HG02884 (cell line): Measurements from ENCODE around the gene AP3D1.

Experiments
- ATAC-seq: cut with Tn5 transposase; IDR thresholded peaks from one replicate; pipeline ENCODE4 v1.9.1; 2021; ENCODE audit warnings: mild to moderate bottlenecking, moderate library complexity; ENCODE audit not compliant: unreplicated experiment

Gene AP3D1

DNA sequence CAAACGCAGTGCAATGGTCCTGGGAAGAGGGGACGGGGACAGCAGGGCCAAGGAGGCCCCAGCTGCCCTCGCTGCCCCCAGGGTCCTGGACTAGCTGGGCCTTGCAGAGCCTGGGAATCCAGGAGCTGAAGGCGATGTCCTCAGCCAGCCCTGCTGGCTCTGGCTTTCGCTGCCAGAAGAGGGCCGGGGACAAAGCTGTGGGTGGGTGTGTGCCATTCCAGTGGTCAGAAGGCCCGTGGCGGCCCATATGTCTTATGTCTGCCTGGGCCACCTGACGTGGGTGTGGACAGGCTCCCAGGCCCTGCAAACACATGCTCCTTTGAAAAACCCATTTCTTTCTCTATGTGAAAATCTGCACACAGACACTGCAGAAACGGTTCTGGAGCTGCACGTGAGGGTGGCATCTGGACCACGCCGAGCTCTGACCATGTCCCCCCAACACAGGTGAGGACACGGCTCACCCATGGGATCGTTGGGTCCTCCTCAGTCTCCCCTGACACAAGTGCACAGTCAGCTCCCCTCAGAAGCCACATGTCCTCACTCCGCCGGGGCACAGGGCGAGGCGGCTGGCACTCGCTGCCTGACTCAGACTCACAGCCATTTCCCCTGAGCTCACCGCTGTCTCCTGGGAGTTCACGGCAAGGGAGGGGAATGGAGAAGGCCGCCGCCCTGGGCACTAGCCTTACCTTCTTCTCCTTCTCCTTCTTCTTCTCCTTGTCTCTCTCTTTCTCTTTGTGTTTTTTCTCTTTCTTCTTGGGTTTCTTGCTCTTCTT lies 37.7 kb downstream of the AP3D1 start:
- ATAC-seq, result no peak

DNA sequence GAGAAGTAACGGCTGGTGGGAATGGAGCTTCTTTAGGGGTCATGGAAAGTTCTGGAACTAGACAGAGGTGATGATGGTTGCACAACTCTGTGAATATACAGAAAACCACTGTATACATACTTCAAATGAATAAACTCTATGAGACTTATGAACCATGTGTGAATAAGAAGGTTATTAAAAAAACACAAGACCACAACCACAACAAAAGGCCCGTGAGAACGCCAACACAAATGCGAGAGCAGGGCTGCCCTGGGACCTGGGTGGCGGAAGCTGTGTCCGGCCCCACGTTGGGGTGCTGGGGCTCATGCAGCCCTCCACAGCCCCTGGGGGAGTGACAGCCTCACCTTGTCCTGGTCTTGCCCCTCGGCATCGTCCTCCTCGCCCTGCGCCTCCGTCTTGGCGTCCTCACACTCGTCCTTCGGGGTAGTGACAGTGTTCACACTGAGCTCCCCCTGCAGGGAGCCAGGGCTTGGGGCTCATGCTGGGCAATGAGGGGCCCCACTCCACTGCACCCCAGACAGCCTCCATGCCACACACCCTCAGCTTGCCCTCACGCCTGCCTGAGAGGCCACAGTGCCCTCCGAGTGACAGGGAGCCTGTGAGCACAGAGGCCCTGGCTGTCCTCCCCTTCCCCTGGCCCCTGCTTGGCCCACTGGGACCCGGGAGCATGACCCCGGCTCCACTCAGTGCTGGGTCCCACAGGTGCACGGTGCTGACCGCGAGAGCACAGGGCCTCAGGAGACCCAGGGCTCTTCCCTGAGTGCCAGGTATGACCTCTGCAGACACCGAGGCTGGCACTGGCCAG lies 38.6 kb downstream of the AP3D1 start:
- no peak for ATAC-seq

DNA sequence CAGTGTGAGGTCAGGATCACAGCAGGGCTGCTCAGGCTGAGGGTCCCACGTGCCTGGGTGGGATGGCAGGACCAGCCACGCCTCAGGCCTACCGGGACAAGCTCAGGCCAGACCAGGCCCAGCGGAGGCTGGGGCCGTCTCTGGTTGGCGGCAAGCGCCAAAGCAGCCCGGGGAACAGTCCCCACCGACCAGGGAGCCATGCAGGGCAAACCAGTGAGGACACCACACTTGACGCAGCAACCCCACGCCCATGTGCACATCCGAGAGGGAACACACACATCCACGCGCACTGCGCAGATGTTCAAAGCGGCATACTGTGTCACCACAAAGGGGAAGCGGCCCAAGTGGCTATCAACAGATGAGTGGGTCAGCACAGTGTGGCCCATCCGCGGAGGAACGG lies 39.5 kb downstream of the AP3D1 start:
- no peak for ATAC-seq

DNA sequence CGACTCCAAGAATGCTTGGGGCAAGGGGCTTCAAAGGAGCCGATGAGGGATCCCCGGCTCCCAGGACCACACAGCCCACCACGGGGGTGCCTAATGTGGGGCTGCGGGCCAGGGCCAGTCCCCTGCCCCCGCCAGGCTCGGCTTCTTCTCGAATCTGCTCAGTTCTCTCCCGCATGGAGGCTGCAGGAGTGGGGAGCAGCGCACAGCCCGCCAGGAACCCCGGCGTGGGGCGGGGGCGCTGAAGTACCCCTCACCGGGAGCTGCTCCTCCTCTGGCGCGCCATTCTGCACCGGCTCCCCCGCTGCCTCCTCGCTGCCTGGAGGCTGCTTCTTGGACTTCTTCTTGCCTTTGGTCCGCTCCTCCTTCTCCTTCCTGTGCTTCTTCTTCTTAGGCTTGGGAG lies 39.9 kb downstream of the AP3D1 start:
- no peak for ATAC-seq

DNA sequence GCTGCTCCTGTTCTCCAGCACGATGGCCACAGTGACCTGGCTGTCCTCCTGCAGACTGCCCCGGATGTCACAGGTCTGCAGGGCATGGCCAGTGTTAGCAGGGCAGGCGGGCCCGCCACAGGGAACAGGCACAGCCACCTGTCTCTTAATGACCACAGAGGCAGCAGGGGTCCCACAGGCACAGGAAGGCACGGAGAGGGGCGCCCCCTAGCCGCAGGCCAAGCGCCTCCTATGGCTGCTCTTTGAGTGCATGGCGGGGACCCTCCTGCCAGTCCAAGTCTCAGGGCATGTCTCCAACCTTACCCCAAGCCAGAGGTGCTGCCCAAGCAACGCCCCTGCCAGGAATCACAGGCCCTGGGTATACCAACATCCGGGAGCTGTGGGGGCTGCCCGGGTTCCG lies 40.5 kb downstream of the AP3D1 start:
- no peak for ATAC-seq

- no peak for ATAC-seq
These were observed 42.1 kb downstream of the AP3D1 start for GRCh38 chr19:2109046-2109864.

GRCh38 chr19:2108251-2109016 lies 42.9 kb downstream of the AP3D1 start:
- no peak for ATAC-seq

- no peak for ATAC-seq
These were observed 48.2 kb downstream of the AP3D1 start for GRCh38 chr19:2103045-2103707.

GRCh38 chr19:2101417-2102335 lies 49.7 kb downstream of the AP3D1 start:
- no peak for ATAC-seq

DNA sequence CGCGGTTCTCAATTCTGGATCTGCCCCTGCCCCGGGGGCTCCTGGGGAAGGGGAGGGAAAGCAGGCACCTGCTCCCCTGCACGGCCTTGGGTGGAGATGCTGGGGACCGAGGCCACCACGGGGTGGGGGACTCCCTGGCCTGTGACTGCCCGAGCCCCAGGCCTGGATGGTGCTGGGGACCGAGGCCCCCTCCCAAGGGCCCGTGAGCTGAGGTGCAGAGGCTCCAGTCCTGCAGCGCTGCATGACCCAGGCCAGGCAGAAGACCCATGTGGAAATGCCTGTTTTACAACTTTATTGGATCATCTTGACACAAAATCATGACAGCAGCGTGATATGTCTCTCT lies 50.7 kb downstream of the AP3D1 start:
- ATAC-seq, result no peak

GRCh38 chr19:2099937-2100718 lies 51.2 kb downstream of the AP3D1 start:
- no peak for ATAC-seq

- no peak for ATAC-seq
These were observed 52.3 kb downstream of the AP3D1 start for GRCh38 chr19:2099054-2099501.

DNA sequence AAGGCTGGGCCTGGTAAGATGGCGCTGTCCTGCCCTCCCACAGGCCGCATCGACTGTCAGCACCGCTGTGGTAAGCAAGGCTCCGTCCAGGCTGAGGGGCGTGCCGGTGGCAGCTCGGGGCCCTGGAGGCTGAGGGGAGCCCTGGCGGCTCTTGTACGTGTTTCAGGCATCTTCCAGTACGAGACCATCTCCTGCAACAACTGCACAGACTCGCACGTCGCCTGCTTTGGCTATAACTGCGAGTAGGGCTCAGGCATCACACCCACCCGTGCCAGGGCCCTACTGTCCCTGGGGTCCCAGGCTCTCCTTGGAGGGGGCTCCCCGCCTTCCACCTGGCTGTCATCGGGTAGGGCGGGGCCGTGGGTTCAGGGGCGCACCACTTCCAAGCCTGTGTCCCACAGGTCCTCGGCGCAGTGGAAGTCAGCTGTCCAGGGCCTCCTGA lies 53.5 kb downstream of the AP3D1 start:
- ATAC-seq, result no peak

GRCh38 chr19:2097203-2097885 lies 54.0 kb downstream of the AP3D1 start:
- ATAC-seq, result no peak

DNA sequence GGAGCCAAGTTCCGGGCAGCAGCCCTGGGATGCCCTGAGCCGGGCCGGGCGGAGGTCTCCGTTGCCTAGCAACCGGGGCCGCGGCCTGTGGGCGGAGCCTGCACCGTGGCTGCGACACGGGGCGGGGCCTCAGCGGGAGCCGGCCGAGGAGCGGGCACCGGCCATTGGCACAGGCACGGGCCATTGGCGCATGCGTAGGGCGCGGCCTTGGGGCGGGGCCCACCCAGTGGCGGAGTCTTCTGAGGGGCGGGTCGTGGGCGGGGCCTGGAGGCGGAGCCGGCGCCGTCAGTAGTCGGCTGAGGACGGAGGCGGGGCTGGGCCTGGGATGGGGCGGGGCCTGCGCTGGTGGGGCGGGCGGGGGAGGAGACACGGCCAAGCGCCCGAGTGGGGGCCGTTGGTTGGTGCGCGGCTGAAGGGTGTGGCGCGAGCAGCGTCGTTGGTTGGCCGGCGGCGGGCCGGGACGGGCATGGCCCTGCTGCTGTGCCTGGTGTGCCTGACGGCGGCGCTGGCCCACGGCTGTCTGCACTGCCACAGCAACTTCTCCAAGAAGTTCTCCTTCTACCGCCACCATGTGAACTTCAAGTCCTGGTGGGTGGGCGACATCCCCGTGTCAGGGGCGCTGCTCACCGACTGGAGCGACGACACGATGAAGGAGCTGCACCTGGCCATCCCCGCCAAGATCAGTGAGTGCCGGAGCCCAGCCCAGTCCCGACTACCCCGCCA lies 54.7 kb downstream of the AP3D1 start, which contains the start of gene IZUMO4:
Gene IZUMO4 (plus strand): TSS at position 436 of the 723 bp plus-strand sequence. CDS start 31 bp downstream, at position 467.
- peak; percentile 55 for ATAC-seq

GRCh38 chr19:2096034-2096479 lies 55.3 kb downstream of the AP3D1 start, which contains the start of gene MOB3A:
Gene MOB3A, minus strand, starts transcription at chr19:2096326. Its CDS starts 17,766 bp downstream, at chr19:2078560.
- ATAC-seq, result peak; percentile 21
